Liver (tissue), 9 donors: ENCODE data around the gene TPPP3. TPM values are rescaled to one million over a fixed set of nuclear protein-coding genes. Genes with fewer than 3 reads are reported as not detected.

Source experiments
- DNase-seq: peaks from one replicate; pipeline ENCODE4 v3.0.0-alpha.2; 2017; ENCODE audit warnings: low spot score
- H3K27ac ChIP-seq, 2 donors: one replicate each; pipeline ENCODE4 v1.7.0; 2013; ENCODE audit warnings: inconsistent platforms in 2 of 2, low read length in 2 of 2, control low read depth in 1 of 2, low read depth in 1 of 2, mild to moderate bottlenecking in 1 of 2
- H3K27me3 ChIP-seq, 4 donors: one replicate each; pipeline versions ENCODE4 v1.6.1 to v1.7.0; 2013; ENCODE audit warnings: low read length in 3 of 4, inconsistent platforms in 1 of 4, mild to moderate bottlenecking in 1 of 4, moderate library complexity in 1 of 4; ENCODE audit not compliant: control insufficient read depth in 4 of 4, insufficient read depth in 4 of 4
- H3K36me3 ChIP-seq, 4 donors: one replicate each; pipeline versions ENCODE4 v1.6.1 to v1.7.0; 2013; ENCODE audit warnings: low read length in 3 of 4, mild to moderate bottlenecking in 3 of 4, low read depth in 1 of 4, moderate library complexity in 1 of 4; ENCODE audit not compliant: control insufficient read depth in 4 of 4, insufficient read depth in 3 of 4
- H3K4me1 ChIP-seq, 4 donors: one replicate each; pipeline versions ENCODE4 v1.6.1 to v1.7.0; 2013; ENCODE audit warnings: low read length in 3 of 4, mild to moderate bottlenecking in 3 of 4, moderate library complexity in 1 of 4; ENCODE audit not compliant: control insufficient read depth in 4 of 4, insufficient read depth in 4 of 4
- H3K4me3 ChIP-seq, 3 donors: one replicate each; pipeline versions ENCODE4 v1.6.1 to v1.7.0; 2013; ENCODE audit warnings: low read length in 3 of 3, control low read depth in 1 of 3, low read depth in 1 of 3, mild to moderate bottlenecking in 1 of 3
- H3K9ac ChIP-seq, 2 donors: one replicate each; pipeline ENCODE4 v1.7.0; 2013; ENCODE audit warnings: low read length in 2 of 2, mild to moderate bottlenecking in 2 of 2, moderate library complexity in 2 of 2, control low read depth in 1 of 2, low read depth in 1 of 2
- H3K9me3 ChIP-seq, 4 donors: one replicate each; pipeline versions ENCODE4 v1.6.1 to v1.7.0; 2013; ENCODE audit warnings: low read length in 3 of 4; ENCODE audit not compliant: control insufficient read depth in 4 of 4
- EGR1 ChIP-seq, 2 donors: IDR thresholded peaks; 2 replicates each; pipeline ENCODE4 v1.6.1; 2016 to 2018; ENCODE audit warnings: antibody characterized with exemption in 2 of 2, low read depth in 2 of 2
- FOXA2 ChIP-seq: IDR thresholded peaks from 2 replicates; pipeline ENCODE4 v1.6.1; 2016; ENCODE audit warnings: antibody characterized with exemption
- GABPA ChIP-seq, 2 donors: IDR thresholded peaks in 1 of 2; conservative IDR thresholded peaks in 1 of 2; 2 replicates each; pipeline ENCODE4 v1.6.1; 2016; ENCODE audit warnings: antibody characterized with exemption in 2 of 2, mild to moderate bottlenecking in 1 of 2, moderate library complexity in 1 of 2
- HNF4G ChIP-seq: IDR thresholded peaks from 2 replicates; pipeline ENCODE4 v1.6.1; 2016; ENCODE audit warnings: antibody characterized with exemption
- RXRA ChIP-seq, 2 donors: IDR thresholded peaks; 2 replicates each; pipeline ENCODE4 v1.6.1; 2017 to 2018; ENCODE audit warnings: antibody characterized with exemption in 2 of 2, mild to moderate bottlenecking in 1 of 2
- SP1 ChIP-seq: IDR thresholded peaks from 2 replicates; pipeline ENCODE4 v1.6.1; 2018; ENCODE audit warnings: antibody characterized with exemption, mild to moderate bottlenecking
- WGBS: extraction: QIAGEN DNeasy Blood & Tissue Kit; methylation state at CpG from one replicate; pipeline ENCODE4 v1.1.7; 2013; 5-methylcytosine and 5-hydroxymethylcytosine counted together
- polyA plus RNA-seq, 2 donors: library from polyadenylated mRNA; stranded (reverse) in 1 of 2; unstranded in 1 of 2; fragments of 200-250 nt in 1 of 2; fragments of >200 nt in 1 of 2; fragmentation: Nextera tagmentation in 1 of 2; extraction: Ambion mirVana in 1 of 2; gene quantifications; one replicate each; pipeline versions ENCODE4 v1.2.1 to v1.2.3, GENCODE V29; 2013 to 2015
- total RNA-seq, 2 donors: library from RNA; depleted of rRNA; stranded (reverse); fragments of >200 nt; gene quantifications; one replicate each; pipeline ENCODE4 v1.2.3, GENCODE V29; 2014
- TF ChIP-seq, protein P1 (sequence below): IDR thresholded peaks from 2 replicates; pipeline ENCODE4 v1.6.1; 2016; ENCODE audit warnings: antibody characterized with exemption, mild to moderate bottlenecking
- TF ChIP-seq, protein P2 (sequence below): IDR thresholded peaks from 2 replicates; pipeline ENCODE4 v1.6.1; 2016; ENCODE audit warnings: antibody characterized with exemption
- TF ChIP-seq, protein P3 (sequence below): IDR thresholded peaks from 2 replicates; pipeline ENCODE4 v1.6.1; 2016; ENCODE audit warnings: antibody characterized with exemption
- donor health status: healthy.
- donor health status: healthy.
- donor health status: healthy.
- donor health status: healthy.
- donor health status: healthy.

TPPP3 gene
- total and polyA plus RNA-seq, 4 donors = 0.28 to 0.84 (median 0.55) TPM

DNA sequence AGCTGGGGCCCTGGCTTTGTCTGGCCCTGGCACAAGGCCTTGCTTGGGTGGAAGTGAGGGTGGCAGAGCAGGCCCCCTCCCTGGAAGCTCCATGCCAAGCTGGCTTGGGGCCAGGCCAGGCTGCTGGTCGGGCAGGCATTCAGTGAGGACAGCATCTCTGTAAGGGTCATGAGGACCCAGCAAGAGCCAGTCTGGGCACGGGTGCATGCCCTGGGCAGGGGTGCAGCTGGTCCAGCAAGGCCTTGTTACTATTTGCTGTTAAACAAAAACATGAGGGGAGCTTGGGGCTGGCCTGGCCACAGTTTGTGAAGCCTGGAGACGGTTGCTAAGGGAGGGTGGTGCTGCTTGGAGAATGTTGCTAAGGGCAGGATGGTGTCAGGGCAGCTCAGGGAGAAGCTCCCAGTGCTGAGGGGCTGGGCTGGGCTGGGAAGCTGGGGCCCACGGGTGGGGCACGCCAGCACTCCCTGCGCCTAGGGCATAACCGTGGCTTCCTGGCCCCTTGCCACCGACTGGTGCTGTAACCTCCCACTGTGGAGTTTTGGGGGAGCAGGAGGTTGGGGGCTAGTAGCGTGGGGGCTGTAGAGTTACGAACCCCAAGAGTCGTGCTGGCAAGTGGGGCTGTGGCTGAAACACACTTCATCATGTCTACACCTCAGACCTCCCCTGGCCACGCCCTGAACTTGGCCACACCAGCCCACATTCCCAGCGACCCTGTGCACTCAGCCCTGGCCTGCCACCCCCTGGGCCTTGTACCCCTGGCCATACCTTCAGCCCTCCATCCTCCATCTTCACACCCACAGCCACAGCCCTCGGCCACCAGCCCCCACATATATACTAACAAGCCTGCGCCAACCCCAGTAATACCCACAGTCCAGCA lies 1.6 kb downstream of the TPPP3 start:
- H3K27ac ChIP-seq = no peak overlapping the region
- H3K4me1 ChIP-seq = peaks cover 3 to 19% (median 4%) of the 10 kb centered on the region in 4 donors
- H3K9me3 ChIP-seq = no peaks in the 10 kb centered on the region
- peaks cover 0 to 3% (median 0%) of the 10 kb centered on the region in 4 donors for H3K27me3 ChIP-seq
- WGBS = 77% methylated on average over 15 of the region's 15 CpGs
- DNase-seq = no peak
- H3K9ac ChIP-seq = no peak overlapping the region
- no peaks in the 10 kb centered on the region for H3K36me3 ChIP-seq
- TF ChIP-seq, protein P1, sequence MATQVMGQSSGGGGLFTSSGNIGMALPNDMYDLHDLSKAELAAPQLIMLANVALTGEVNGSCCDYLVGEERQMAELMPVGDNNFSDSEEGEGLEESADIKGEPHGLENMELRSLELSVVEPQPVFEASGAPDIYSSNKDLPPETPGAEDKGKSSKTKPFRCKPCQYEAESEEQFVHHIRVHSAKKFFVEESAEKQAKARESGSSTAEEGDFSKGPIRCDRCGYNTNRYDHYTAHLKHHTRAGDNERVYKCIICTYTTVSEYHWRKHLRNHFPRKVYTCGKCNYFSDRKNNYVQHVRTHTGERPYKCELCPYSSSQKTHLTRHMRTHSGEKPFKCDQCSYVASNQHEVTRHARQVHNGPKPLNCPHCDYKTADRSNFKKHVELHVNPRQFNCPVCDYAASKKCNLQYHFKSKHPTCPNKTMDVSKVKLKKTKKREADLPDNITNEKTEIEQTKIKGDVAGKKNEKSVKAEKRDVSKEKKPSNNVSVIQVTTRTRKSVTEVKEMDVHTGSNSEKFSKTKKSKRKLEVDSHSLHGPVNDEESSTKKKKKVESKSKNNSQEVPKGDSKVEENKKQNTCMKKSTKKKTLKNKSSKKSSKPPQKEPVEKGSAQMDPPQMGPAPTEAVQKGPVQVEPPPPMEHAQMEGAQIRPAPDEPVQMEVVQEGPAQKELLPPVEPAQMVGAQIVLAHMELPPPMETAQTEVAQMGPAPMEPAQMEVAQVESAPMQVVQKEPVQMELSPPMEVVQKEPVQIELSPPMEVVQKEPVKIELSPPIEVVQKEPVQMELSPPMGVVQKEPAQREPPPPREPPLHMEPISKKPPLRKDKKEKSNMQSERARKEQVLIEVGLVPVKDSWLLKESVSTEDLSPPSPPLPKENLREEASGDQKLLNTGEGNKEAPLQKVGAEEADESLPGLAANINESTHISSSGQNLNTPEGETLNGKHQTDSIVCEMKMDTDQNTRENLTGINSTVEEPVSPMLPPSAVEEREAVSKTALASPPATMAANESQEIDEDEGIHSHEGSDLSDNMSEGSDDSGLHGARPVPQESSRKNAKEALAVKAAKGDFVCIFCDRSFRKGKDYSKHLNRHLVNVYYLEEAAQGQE = no peak
- no peak for TF ChIP-seq GABPA (IDR thresholded peaks at IDR 0.05 in 1 of 2, conservative IDR thresholded peaks at IDR 0.05 in 1 of 2)
- TF ChIP-seq, protein P2, sequence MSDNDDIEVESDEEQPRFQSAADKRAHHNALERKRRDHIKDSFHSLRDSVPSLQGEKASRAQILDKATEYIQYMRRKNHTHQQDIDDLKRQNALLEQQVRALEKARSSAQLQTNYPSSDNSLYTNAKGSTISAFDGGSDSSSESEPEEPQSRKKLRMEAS = no peak
- H3K4me3 ChIP-seq = no peak overlapping the region

DNA sequence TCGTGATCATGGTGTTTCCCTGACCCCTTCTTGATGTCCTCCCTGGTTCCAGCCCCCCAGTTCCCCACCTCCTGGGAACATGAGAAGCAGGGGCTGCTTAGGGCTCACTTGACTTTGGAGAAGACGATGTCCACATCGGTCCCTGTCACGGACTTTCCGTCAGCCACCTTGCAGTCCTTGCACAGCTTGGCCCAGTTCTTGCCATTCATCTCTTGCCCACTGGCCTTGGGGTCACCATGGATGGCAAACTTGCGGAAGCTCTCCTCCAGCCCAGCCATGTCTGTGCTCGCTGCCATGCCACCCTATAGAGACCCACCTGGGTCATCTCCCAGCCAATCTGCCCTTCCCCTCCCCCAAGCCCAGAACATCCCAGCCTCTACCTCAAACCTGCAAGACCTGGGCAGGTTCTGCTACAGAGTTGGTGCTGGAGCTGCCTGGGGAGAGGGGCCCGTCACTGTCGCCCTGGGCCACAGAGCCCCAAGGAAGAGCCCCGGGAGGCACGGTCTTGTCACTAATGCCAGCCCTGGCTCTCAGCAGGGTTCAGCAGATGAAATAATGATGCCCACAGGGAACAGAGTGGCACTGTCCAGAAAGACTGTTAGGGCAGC lies 2.4 kb downstream of the TPPP3 start:
- 93% methylated on average over 11 of the region's 11 CpGs for WGBS
- Histone ChIP-seq H3K9ac (no peak overlapping the region), H3K27me3 (peaks cover 0 to 3% (median 0%) of the 10 kb centered on the region in 4 donors), H3K4me3 (no peak overlapping the region), H3K4me1 (peaks cover 3 to 18% (median 4%) of the 10 kb centered on the region in 4 donors), H3K27ac (no peak overlapping the region), H3K36me3 (no peaks in the 10 kb centered on the region), H3K9me3 (no peaks in the 10 kb centered on the region)
- no peak for TF ChIP-seq HNF4G
- no peak for TF ChIP-seq SP1
- TF ChIP-seq RXRA (IDR thresholded peaks at IDR 0.05) = no peak
- TF ChIP-seq, protein P2 = no peak
- no peak for TF ChIP-seq EGR1 (IDR thresholded peaks at IDR 0.05; ENCODE audit: low read depth in 2 of 2)
- TF ChIP-seq, protein P3, sequence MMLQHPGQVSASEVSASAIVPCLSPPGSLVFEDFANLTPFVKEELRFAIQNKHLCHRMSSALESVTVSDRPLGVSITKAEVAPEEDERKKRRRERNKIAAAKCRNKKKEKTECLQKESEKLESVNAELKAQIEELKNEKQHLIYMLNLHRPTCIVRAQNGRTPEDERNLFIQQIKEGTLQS = no peak
- no peak for TF ChIP-seq FOXA2
- DNase-seq = no peak
